GM23338 (cell line): ENCODE measurements around the gene PPIF. TPM values are rescaled to one million over a fixed set of nuclear protein-coding genes. Genes with fewer than 3 reads are reported as not detected.

Experiments used
- ATAC-seq: fragments of 200-7000 bp; cut with Tn5 transposase; 3 replicates; pipeline ENCODE4 v1.9.1; 2020
- DNase-seq: peaks from one replicate; pipeline ENCODE4 v3.0.0-alpha.2; 2015; ENCODE audit warnings: low spot score
- H2AFZ ChIP-seq: fragments of 200-600 bp; sonication (generic); 2 replicates; pipeline ENCODE4 v1.8.0; 2016; ENCODE audit warnings: antibody characterized with exemption, mild to moderate bottlenecking, moderate library complexity
- H3F3A ChIP-seq: fragments of 200-600 bp; sonication (generic); replicated peaks from 2 replicates; pipeline ENCODE4 v1.8.0; 2017; ENCODE audit warnings: antibody characterized with exemption, mixed run types, low read depth
- H3K27ac ChIP-seq: fragments of 200-600 bp; sonication (generic); 2 replicates; pipeline ENCODE4 v1.6.1; 2016; ENCODE audit warnings: low read depth
- H3K27me3 ChIP-seq: fragments of 200-600 bp; sonication (generic); 2 replicates; pipeline ENCODE4 v1.8.0; 2016; ENCODE audit warnings: mild to moderate bottlenecking, mixed run types, moderate library complexity; ENCODE audit not compliant: insufficient read depth
- H3K36me3 ChIP-seq: fragments of 200-600 bp; sonication (generic); 2 replicates; pipeline ENCODE4 v1.8.0; 2016; ENCODE audit warnings: mild to moderate bottlenecking; ENCODE audit not compliant: insufficient read depth
- H3K4me1 ChIP-seq: fragments of 200-600 bp; sonication (generic); 2 replicates; pipeline ENCODE4 v1.8.0; 2016; ENCODE audit warnings: mild to moderate bottlenecking, moderate library complexity; ENCODE audit not compliant: insufficient read depth
- H3K4me2 ChIP-seq: fragments of 200-600 bp; sonication (generic); 2 replicates; pipeline ENCODE4 v1.7.1; 2017; ENCODE audit warnings: mixed run types
- H3K4me3 ChIP-seq: fragments of 200-600 bp; sonication (generic); 2 replicates; pipeline ENCODE4 v1.6.1; 2016; ENCODE audit warnings: mixed run types
- H3K79me2 ChIP-seq: fragments of 200-600 bp; sonication (generic); replicated peaks from 2 replicates; pipeline ENCODE4 v1.8.0; 2017; ENCODE audit warnings: mild to moderate bottlenecking; ENCODE audit not compliant: insufficient read depth
- H3K9me2 ChIP-seq: fragments of 200-600 bp; sonication (generic); 2 replicates; pipeline ENCODE4 v1.8.0; 2017; ENCODE audit not compliant: insufficient read depth
- H4K20me1 ChIP-seq: fragments of 200-600 bp; sonication (generic); replicated peaks from 2 replicates; pipeline ENCODE4 v1.8.0; 2017; ENCODE audit warnings: mild to moderate bottlenecking; ENCODE audit not compliant: insufficient read depth
- H3K27ac Mint-ChIP-seq: 2 replicates; pipeline ENCODE4 v1.8.0; 2020; ENCODE audit warnings: inconsistent platforms, mild to moderate bottlenecking, moderate library complexity, mixed read lengths
- H3K27me3 Mint-ChIP-seq: 3 replicates; pipeline ENCODE4 v1.8.0; 2022; ENCODE audit warnings: low read depth, mild to moderate bottlenecking, moderate library complexity, mixed read lengths, inconsistent platforms; ENCODE audit not compliant: insufficient read depth, poor library complexity
- H3K36me3 Mint-ChIP-seq: 3 replicates; pipeline ENCODE4 v1.8.0; 2021; ENCODE audit warnings: low read depth, mild to moderate bottlenecking, inconsistent platforms, moderate library complexity, mixed read lengths
- H3K4me1 Mint-ChIP-seq: 3 replicates; pipeline ENCODE4 v1.8.0; 2020; ENCODE audit warnings: mild to moderate bottlenecking, inconsistent platforms, mixed read lengths
- H3K4me3 Mint-ChIP-seq: 3 replicates; pipeline ENCODE4 v1.8.0; 2021; ENCODE audit warnings: moderate library complexity, mild to moderate bottlenecking, inconsistent platforms, mixed read lengths
- H3K9me3 Mint-ChIP-seq: 3 replicates; pipeline ENCODE4 v1.8.0; 2020; ENCODE audit warnings: moderate library complexity, mild to moderate bottlenecking, inconsistent platforms, mixed read lengths
- EZH2 ChIP-seq: fragments of 200-600 bp; sonication (generic); IDR thresholded peaks from one replicate; pipeline ENCODE4 v1.8.0; 2017; ENCODE audit warnings: antibody characterized with exemption, mild to moderate bottlenecking, low read depth; ENCODE audit not compliant: unreplicated experiment
- EZH2phosphoT487 ChIP-seq: fragments of 200-600 bp; sonication (generic); IDR thresholded peaks from one replicate; pipeline ENCODE4 v1.8.1; 2018; ENCODE audit warnings: antibody characterized with exemption; ENCODE audit not compliant: unreplicated experiment
- JUNB ChIP-seq: IDR thresholded peaks from one replicate; pipeline ENCODE4 v1.6.1; 2016; ENCODE audit warnings: antibody characterized with exemption; ENCODE audit not compliant: unreplicated experiment
- NANOG ChIP-seq: IDR thresholded peaks from 2 replicates; pipeline ENCODE4 v1.6.1; 2016; ENCODE audit warnings: antibody characterized with exemption, borderline replicate concordance
- POLR2AphosphoS5 ChIP-seq: IDR thresholded peaks from 2 replicates; pipeline ENCODE4 v1.6.1; 2016; ENCODE audit warnings: antibody characterized with exemption, low read depth
- REST ChIP-seq: IDR thresholded peaks from one replicate; pipeline ENCODE4 v1.6.1; 2018; ENCODE audit warnings: antibody characterized with exemption; ENCODE audit not compliant: unreplicated experiment
- STAT1 ChIP-seq: IDR thresholded peaks from one replicate; pipeline ENCODE4 v1.6.1; 2016; ENCODE audit warnings: antibody characterized with exemption; ENCODE audit not compliant: unreplicated experiment
- ZNF331 ChIP-seq: fragments of 250-450 bp; sonication (Bioruptor Pico); IDR thresholded peaks from 2 replicates; pipeline ENCODE4 v1.5.0; 2020; ENCODE audit warnings: low read depth, mild to moderate bottlenecking, moderate library complexity
- polyA plus RNA-seq: library from polyadenylated mRNA; unstranded; fragments of >200 nt; fragmentation: Nextera tagmentation; extraction: Ambion mirVana; gene quantifications from 2 replicates; pipeline ENCODE4 v1.2.1, GENCODE V29; 2016
- total RNA-seq: library from RNA; depleted of rRNA; stranded (reverse); fragments of >200 nt; shearing (Covaris generic); gene quantifications from 2 replicates; pipeline ENCODE4 v1.2.3, GENCODE V29; 2014
- TF ChIP-seq, protein P1 (sequence below), 2 experiments: fragments of 200-600 bp in 1 of 2; sonication (generic) in 1 of 2; conservative IDR thresholded peaks; 2 replicates each; pipeline versions ENCODE4 v1.5.1 to v1.6.1; 2016 to 2017; ENCODE audit warnings: antibody characterized with exemption in 2 of 2, low read depth in 2 of 2, mild to moderate bottlenecking in 2 of 2, moderate library complexity in 1 of 2

PPIF gene
- total and polyA plus RNA-seq, 2 experiments from 2014 or later, result 32.1 to 43.6 TPM

- Mint-ChIP-seq H3K27ac (no peak overlapping the region), H3K36me3 (peaks cover 72% of the 10 kb centered on the region), H3K9me3 (no peaks in the 10 kb centered on the region), H3K4me3 (no peak overlapping the region), H3K4me1 (peaks cover 8% of the 10 kb centered on the region; the same call in 1 of the 3 replicates), H3K27me3 (peaks cover 3% of the 10 kb centered on the region)
- Histone ChIP-seq H3K4me3 (no peak overlapping the region), H4K20me1 (peaks cover 16% of the 10 kb centered on the region; the same call in 1 of the 2 replicates), H3K27me3 (no peaks in the 10 kb centered on the region), H3K36me3 (no peaks in the 10 kb centered on the region; the same call in 1 of the 2 replicates), H3K79me2 (peaks cover 11% of the 10 kb centered on the region), H3K27ac (no peak overlapping the region), H3K9me2 (no peaks in the 10 kb centered on the region), H3F3A (peaks cover 7% of the 10 kb centered on the region), H2AFZ (no peak overlapping the region), H3K4me2 (no peak overlapping the region), H3K4me1 (peaks cover 7% of the 10 kb centered on the region)
- DNase-seq (no peak), ATAC-seq (no peak)
- no peak for TF ChIP-seq EZH2phosphoT487
- TF ChIP-seq, protein P1, sequence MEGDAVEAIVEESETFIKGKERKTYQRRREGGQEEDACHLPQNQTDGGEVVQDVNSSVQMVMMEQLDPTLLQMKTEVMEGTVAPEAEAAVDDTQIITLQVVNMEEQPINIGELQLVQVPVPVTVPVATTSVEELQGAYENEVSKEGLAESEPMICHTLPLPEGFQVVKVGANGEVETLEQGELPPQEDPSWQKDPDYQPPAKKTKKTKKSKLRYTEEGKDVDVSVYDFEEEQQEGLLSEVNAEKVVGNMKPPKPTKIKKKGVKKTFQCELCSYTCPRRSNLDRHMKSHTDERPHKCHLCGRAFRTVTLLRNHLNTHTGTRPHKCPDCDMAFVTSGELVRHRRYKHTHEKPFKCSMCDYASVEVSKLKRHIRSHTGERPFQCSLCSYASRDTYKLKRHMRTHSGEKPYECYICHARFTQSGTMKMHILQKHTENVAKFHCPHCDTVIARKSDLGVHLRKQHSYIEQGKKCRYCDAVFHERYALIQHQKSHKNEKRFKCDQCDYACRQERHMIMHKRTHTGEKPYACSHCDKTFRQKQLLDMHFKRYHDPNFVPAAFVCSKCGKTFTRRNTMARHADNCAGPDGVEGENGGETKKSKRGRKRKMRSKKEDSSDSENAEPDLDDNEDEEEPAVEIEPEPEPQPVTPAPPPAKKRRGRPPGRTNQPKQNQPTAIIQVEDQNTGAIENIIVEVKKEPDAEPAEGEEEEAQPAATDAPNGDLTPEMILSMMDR (conservative IDR thresholded peaks at IDR 0.05; ENCODE audit: low read depth in 2 of 2), result no peak
These were observed 4.1 kb downstream of the PPIF start for GRCh38 chr10:79351332-79351731.

DNA sequence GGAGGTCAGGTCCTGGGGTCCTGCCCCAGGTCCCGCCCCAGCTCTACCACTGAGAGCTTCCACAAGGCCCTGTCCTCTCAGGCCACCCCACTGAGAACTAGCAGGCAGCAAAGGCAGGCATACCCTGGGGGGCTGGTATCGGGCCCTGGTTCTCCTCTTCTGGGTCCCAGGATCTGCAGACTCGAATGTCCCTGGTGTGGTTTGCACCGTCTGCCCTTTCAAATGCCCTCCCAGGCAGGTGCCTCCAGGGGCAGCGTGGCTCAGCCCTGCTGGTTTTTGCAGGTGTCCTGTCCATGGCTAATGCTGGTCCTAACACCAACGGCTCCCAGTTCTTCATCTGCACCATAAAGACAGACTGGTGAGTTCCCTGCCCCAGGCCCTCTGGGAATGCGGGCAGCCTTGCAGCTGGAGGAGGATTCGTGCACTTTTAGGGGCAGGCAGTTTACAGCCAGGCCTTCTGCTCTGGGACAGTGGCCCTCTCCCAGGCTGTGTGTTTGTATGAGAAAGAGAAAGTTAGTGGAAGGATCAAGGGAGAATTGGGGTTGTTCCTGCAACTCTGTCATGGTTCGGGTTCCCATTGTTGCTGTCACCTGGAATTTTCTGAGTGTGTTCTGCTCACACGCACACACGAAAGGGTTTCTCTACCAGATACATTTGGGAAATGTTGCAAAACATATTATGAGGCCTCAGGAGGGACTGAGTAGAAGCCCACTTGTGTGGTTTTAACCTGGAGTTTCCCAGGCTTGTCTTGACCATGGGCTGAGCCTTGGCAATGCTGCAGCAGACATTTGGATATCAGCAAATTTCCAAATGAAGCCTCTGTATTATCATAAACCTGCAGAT lies 5.0 kb downstream of the PPIF start:
- no peak for ATAC-seq
- H3K4me2 ChIP-seq, result no peak overlapping the region
- no peaks in the 10 kb centered on the region for H3K9me2 ChIP-seq
- peaks cover 20% of the 10 kb centered on the region; the same call in 1 of the 2 replicates for H4K20me1 ChIP-seq
- H2AFZ ChIP-seq, result no peak overlapping the region
- H3K4me3 Mint-ChIP-seq, result no peak overlapping the region; the same call in 2 of the 3 replicates
- H3K27ac ChIP-seq, result no peak overlapping the region
- H3K9me3 Mint-ChIP-seq, result no peaks in the 10 kb centered on the region
- H3K4me1 ChIP-seq, result peaks cover 7% of the 10 kb centered on the region
- peaks cover 78% of the 10 kb centered on the region for H3K36me3 Mint-ChIP-seq
- no peaks in the 10 kb centered on the region for H3K27me3 ChIP-seq
- peaks cover 11% of the 10 kb centered on the region for H3K79me2 ChIP-seq
- H3K4me1 Mint-ChIP-seq, result peaks cover 5% of the 10 kb centered on the region; the same call in 1 of the 3 replicates
- no peak overlapping the region for H3K27ac Mint-ChIP-seq
- H3K36me3 ChIP-seq, result no peaks in the 10 kb centered on the region; the same call in 1 of the 2 replicates
- H3F3A ChIP-seq, result no peaks in the 10 kb centered on the region
- H3K27me3 Mint-ChIP-seq, result peaks cover 3% of the 10 kb centered on the region
- H3K4me3 ChIP-seq, result no peak overlapping the region
- DNase-seq, result no peak
- no peak for TF ChIP-seq ZNF331 (CRISPR knock-in tag)
- TF ChIP-seq JUNB, result no peak
- TF ChIP-seq EZH2phosphoT487, result no peak
- no peak for TF ChIP-seq STAT1
- TF ChIP-seq NANOG, result no peak
- TF ChIP-seq POLR2AphosphoS5, result no peak
- TF ChIP-seq REST, result no peak
- no peak for TF ChIP-seq EZH2
